ENCODE results near the gene GOLGA5. TPM values are rescaled to one million over a fixed set of nuclear protein-coding genes. Genes with fewer than 3 reads are reported as not detected.
"Not testable (repeated sequence)": the region's sequence is repeated elsewhere in the genome, so short reads cannot be mapped to it uniquely, and the experiment has no call there.

GOLGA5 gene
- total RNA-seq, 4 donors from 2014 or later = 25.7 to 47.4 (median 33.3) TPM

DNA sequence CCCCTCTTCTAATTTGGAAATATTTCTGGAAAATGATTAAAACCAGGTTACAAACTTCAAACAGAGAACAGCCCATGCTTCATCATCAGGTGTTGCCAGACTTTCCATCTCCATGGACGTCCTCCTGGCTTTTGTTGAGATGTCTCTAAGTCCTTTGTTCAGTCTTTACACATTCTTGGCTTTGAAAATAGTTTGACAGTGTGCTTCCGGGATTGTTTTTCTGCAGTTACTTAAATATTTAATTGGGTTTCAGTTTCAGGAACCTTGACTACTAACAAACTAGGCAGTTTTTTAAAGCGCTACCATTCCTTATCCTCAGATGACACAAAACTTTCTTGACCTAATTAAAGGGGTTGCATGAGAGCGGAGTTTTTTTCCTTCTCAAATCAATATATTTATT, 47.8 kb downstream of the GOLGA5 start:
- no peak for DNase-seq (ENCODE audit: low spot score)
- TF ChIP-seq, protein P1, sequence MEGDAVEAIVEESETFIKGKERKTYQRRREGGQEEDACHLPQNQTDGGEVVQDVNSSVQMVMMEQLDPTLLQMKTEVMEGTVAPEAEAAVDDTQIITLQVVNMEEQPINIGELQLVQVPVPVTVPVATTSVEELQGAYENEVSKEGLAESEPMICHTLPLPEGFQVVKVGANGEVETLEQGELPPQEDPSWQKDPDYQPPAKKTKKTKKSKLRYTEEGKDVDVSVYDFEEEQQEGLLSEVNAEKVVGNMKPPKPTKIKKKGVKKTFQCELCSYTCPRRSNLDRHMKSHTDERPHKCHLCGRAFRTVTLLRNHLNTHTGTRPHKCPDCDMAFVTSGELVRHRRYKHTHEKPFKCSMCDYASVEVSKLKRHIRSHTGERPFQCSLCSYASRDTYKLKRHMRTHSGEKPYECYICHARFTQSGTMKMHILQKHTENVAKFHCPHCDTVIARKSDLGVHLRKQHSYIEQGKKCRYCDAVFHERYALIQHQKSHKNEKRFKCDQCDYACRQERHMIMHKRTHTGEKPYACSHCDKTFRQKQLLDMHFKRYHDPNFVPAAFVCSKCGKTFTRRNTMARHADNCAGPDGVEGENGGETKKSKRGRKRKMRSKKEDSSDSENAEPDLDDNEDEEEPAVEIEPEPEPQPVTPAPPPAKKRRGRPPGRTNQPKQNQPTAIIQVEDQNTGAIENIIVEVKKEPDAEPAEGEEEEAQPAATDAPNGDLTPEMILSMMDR (IDR thresholded peaks at IDR 0.05) = no peak
- no peak for ATAC-seq (ENCODE audit: low FRiP score)

DNA sequence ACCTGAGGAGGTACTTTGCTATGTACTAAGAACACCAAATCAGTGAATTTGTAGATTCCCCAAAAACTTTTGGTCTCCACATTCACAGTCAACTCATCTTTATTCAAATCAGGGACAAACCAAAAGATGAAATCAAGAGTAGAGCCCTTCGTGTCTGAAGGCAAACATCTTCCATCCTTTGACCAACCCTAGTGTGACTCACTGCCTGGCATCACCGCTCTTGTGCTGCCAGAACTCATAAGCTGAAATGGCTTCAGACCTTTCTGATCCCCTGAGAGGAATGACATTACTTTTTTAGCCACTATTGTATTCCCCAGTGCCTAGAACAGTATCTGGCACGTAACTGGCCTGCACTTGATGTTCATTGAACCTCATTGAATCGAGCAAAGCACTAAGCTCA, 50.1 kb downstream of the GOLGA5 start:
- ATAC-seq (ENCODE audit: low FRiP score) (no peak), DNase-seq (ENCODE audit: low spot score) (no peak)
- TF ChIP-seq, protein P1 (IDR thresholded peaks at IDR 0.05) = no peak

DNA sequence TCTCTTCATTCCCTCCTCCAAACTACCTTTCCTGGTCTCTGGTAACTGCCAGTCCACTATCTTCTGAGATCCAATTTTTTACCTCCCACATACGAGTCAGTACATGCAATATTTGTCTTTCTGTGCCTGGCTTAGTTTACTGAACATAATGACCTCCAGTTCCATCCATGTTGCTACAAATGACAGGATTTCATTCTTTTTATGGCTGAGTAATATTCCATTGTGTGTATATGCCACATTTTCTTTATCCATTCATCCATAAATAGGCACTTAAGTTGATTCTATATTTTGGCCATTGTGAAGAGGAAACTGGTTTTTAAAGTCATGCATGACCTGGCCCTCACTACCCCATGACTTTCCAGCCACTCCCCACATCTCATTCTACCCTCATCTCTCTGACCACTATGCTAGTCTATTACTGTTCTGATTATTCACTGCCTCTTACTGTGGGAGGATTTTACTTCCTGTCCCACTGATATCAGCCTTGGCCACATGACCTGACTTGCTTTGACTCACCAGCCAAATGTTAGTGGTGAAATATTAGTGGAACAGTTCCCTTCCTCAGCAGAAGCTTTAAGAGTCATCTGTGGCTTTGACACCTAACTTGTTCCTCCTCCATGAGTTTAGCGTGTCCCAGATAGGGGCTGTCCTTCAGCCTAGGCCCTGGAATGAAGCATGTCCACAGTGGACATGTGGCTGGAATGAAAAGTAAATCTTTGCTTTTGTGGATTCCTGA, 52.2 kb downstream of the GOLGA5 start:
- ATAC-seq (ENCODE audit: low FRiP score) = peak; percentile 41
- TF ChIP-seq, protein P1 (IDR thresholded peaks at IDR 0.05) = no peak
- DNase-seq (ENCODE audit: low spot score) = no peak

DNA sequence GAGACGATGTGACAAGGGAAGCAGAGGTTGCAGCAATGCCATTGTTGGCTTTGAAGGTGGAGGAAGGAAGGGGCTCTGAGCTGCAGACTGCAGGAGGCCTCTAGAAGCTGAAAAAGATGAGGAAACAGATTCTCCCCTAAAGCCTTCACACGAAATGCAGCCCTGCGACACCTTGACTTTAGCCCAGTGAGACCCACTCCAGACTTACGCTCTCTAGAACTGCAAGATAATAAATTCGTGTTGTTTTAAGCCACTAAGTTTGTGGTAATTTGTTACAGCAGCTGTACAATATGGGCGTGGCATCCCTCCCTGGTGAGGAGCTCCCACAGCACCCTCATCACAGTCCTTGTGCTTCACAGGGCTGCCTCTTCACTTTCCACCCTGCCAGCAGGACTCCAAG, 53.2 kb downstream of the GOLGA5 start:
- TF ChIP-seq, protein P1 (IDR thresholded peaks at IDR 0.05) = no peak
- ATAC-seq (ENCODE audit: low FRiP score) = no peak

DNA sequence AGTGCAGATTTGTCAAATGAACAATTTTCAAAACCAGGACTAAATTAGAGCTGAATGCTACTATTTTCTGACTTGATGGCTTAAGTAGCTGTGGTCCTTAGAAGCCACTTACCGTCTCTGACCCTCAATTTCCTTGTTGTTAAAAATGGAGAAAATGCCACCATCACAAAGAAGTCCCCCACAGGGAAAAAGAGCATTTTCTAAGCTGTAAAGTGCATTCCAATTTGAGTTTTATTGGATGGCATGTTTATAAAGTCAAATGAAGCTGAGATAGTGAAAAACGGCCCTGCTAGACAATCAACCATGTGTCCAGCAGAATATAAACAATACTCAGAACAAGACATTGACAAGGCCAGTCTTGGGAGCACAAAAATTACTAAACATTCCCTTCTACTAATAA, 53.6 kb downstream of the GOLGA5 start:
- TF ChIP-seq, protein P1 (IDR thresholded peaks at IDR 0.05) = no peak
- DNase-seq (ENCODE audit: low spot score) (no peak), ATAC-seq (ENCODE audit: low FRiP score) (no peak)

More for the DNA sequence above, 53.2 kb downstream of the GOLGA5 start:
- no peak for DNase-seq (ENCODE audit: low spot score)

DNA sequence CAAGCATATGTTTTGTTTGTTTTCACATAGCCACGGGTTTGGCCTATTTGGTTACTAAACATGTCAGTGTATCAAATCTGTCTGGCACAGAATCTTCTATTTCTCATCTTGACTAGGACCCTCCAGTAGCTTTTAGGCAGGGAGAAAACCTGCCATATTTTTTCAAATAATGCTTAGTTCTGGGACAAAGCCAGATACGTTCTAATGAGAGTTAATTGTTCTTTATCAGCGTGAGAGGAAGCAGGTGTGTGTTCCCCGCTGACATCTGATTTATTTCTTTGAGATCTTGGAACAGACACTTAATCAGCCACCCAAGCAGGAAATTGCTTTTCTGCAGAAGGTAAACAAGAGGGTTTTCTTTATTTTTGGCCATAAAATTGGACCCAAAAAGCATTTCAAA, 54.8 kb downstream of the GOLGA5 start:
- DNase-seq (ENCODE audit: low spot score) (no peak), ATAC-seq (ENCODE audit: low FRiP score) (no peak)
- TF ChIP-seq, protein P1 (IDR thresholded peaks at IDR 0.05) = no peak

DNA sequence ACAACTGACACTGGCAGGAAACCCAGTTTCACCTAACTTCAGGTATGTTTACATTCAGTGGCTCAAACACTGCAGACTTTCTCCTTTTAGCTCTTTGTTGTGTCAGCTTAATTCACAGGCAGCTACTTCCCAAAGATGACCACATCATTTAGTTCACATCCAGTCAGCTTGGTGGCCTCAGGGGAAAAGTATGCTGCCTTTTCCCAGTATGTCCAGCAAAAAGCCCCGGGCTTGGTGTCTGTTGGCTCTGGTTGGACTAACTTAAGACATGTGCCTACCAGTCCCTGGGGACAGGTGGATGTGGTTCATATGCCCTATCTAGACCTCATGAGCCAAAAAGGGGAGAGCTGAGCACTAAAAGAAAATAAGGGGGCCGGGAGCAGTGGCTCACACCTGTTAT, 56.4 kb downstream of the GOLGA5 start:
- TF ChIP-seq, protein P1 (IDR thresholded peaks at IDR 0.05) = no peak
- ATAC-seq (ENCODE audit: low FRiP score) = no peak
- DNase-seq (ENCODE audit: low spot score) = no peak

DNA sequence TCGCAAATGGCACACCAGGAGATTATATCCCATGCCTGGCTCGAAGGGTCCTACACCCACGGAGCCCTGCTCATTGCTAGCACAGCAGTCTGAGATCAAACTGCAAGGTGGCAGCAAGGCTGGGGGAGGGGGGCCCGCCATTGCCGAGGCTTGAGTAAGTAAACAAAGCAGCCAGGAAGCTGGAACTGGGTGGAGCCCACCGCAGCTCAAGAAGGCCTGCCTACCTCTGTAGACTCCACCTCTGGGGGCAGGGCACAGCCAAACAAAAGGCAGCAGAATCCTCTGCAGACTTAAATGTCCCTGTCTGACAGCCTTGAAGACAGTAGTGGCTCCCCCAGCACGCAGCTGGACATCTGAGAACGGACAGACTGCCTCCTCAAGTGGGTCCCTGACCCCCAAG, 59.0 kb downstream of the GOLGA5 start:
- not testable (repeated sequence) for ATAC-seq (ENCODE audit: low FRiP score); DNase-seq (ENCODE audit: low spot score)

Measured in omental fat pad (tissue), 4 donors.